Stimulated activated CD8-positive, alpha-beta memory T cell treated with anti-CD3 and anti-CD28 coated beads, Interleukin-12 subunit alpha, Interleukin-12 subunit beta, amount 100 ng/mL, for 4 hours (primary cell): ENCODE measurements around the gene EPC1.
"Not testable (repeated sequence)": the region's sequence is repeated elsewhere in the genome, so short reads cannot be mapped to it uniquely, and the experiment has no call there.

Source experiments
- DNase-seq: peaks from one replicate; pipeline ENCODE4 v3.0.0-alpha.2; 2020; ENCODE audit warnings: low read depth

EPC1 gene

GRCh38 chr10:32234471-32234870 is 112.5 kb downstream of the EPC1 start:
- DNase-seq = no peak

- DNase-seq = not testable (repeated sequence)
These were observed 113.6 kb downstream of the EPC1 start for GRCh38 chr10:32233375-32233774.

- no peak for DNase-seq
These were observed 114.6 kb downstream of the EPC1 start for GRCh38 chr10:32232378-32232777.

- not testable (repeated sequence) for DNase-seq
These were observed 117.2 kb downstream of the EPC1 start for GRCh38 chr10:32229788-32230187.

- DNase-seq = no peak
These were observed 117.8 kb downstream of the EPC1 start for GRCh38 chr10:32229170-32229569.

- no peak for DNase-seq
These were observed 119.2 kb downstream of the EPC1 start for GRCh38 chr10:32227802-32228201.

- no peak for DNase-seq
These were observed 120.3 kb downstream of the EPC1 start for GRCh38 chr10:32226624-32227023.

- no peak for DNase-seq
These were observed 121.0 kb downstream of the EPC1 start for GRCh38 chr10:32225976-32226375.

GRCh38 chr10:32222376-32222775 is 124.6 kb downstream of the EPC1 start:
- not testable (repeated sequence) for DNase-seq

- not testable (repeated sequence) for DNase-seq
These were observed 127.8 kb downstream of the EPC1 start for GRCh38 chr10:32219156-32219555.

- not testable (repeated sequence) for DNase-seq
These were observed 128.5 kb downstream of the EPC1 start for GRCh38 chr10:32218206-32219044.
